M059J (cell line): ENCODE data around the gene PEG3. TPM values are rescaled to one million over a fixed set of nuclear protein-coding genes. Genes with fewer than 3 reads are reported as not detected.
A peak's percentile ranks its signal among the peaks of the same experiment; 100 is the strongest.
"Not testable (repeated sequence)": the region's sequence is repeated elsewhere in the genome, so short reads cannot be mapped to it uniquely, and the experiment has no call there.

Source experiments
- DNase-seq: peaks from one replicate; pipeline ENCODE4 v3.0.0-alpha.2; 2012; ENCODE audit warnings: low read depth
- total RNA-seq: library from RNA; depleted of rRNA; stranded (reverse); fragments of >200 nt; shearing (Covaris generic); gene quantifications from 2 replicates; pipeline ENCODE4 v1.2.3, GENCODE V29; 2014; rRNA removed

Gene PEG3
- total RNA-seq: 1.5 and 1.9 TPM in 2 replicates

- DNase-seq: peak; percentile 43
Measured at GRCh38 chr19:56840451-56841192, at the start of gene PEG3, which contains the start of gene ZIM2. Gene PEG3, minus strand, starts transcription at chr19:56840726. Its CDS starts 16,071 bp downstream, at chr19:56824655. Gene ZIM2, minus strand, starts transcription at chr19:56840726. Its CDS starts 16,449 bp downstream, at chr19:56824277.

GRCh38 chr19:56885173-56885985, 44.9 kb upstream of the PEG3 start:
- DNase-seq: no peak

- DNase-seq: no peak
Measured at GRCh38 chr19:56884441-56884840, 43.9 kb upstream of the PEG3 start.

- DNase-seq: no peak
Measured at GRCh38 chr19:56880592-56881190, 40.2 kb upstream of the PEG3 start.

- DNase-seq: no peak
Measured at GRCh38 chr19:56877069-56877715, 36.7 kb upstream of the PEG3 start.

GRCh38 chr19:56875717-56876116, 35.2 kb upstream of the PEG3 start:
- no peak for DNase-seq

- no peak for DNase-seq
Measured at GRCh38 chr19:56874530-56874929, 34.0 kb upstream of the PEG3 start.

- no peak for DNase-seq
Measured at GRCh38 chr19:56873493-56873892, 33.0 kb upstream of the PEG3 start.

- no peak for DNase-seq
Measured at GRCh38 chr19:56869886-56870285, 29.4 kb upstream of the PEG3 start.

- DNase-seq: no peak
Measured at GRCh38 chr19:56868446-56868845, 27.9 kb upstream of the PEG3 start.

- DNase-seq: no peak
Measured at GRCh38 chr19:56866538-56866937, 26.0 kb upstream of the PEG3 start.

- DNase-seq: no peak
Measured at GRCh38 chr19:56864443-56865125, 24.1 kb upstream of the PEG3 start.

- DNase-seq: no peak
Measured at GRCh38 chr19:56862741-56863140, 22.2 kb upstream of the PEG3 start.

GRCh38 chr19:56860409-56860808, 19.9 kb upstream of the PEG3 start:
- not testable (repeated sequence) for DNase-seq

- no peak for DNase-seq
Measured at GRCh38 chr19:56858026-56858425, 17.5 kb upstream of the PEG3 start.

- DNase-seq: no peak
Measured at GRCh38 chr19:56856822-56857221, 16.3 kb upstream of the PEG3 start.

- not testable (repeated sequence) for DNase-seq
Measured at GRCh38 chr19:56852361-56852760, 11.8 kb upstream of the PEG3 start.

- no peak for DNase-seq
Measured at GRCh38 chr19:56848166-56848565, 7.6 kb upstream of the PEG3 start.

GRCh38 chr19:56842412-56842811, 1.9 kb upstream of the PEG3 start:
- no peak for DNase-seq

GRCh38 chr19:56841193-56841543, 642 bp upstream of the PEG3 start:
- DNase-seq: no peak

GRCh38 chr19:56839652-56840450, 675 bp downstream of the PEG3 start:
- peak; percentile 94 for DNase-seq
